SK-N-SH (cell line): Measurements from ENCODE around the gene ZNF445. TPM values are rescaled to one million over a fixed set of nuclear protein-coding genes. Genes with fewer than 3 reads are reported as not detected.

ENCODE experiments used
- CTCF ChIA-PET: fragments of 300-600, 350-600 bp; formaldehyde crosslinking; extraction: SDS; loops from one replicate; lab custom pipeline; 2021; lab: Yijun Ruan, JAX
- POLR2A ChIA-PET: fragments of 350-600 bp; sonication (Branson Sonifier 250); formaldehyde crosslinking; extraction: SDS; loops from one replicate; lab custom pipeline; 2020; ENCODE audit warnings: antibody characterized with exemption, inconsistent platforms; lab: Yijun Ruan, JAX
- DNase-seq: peaks from one replicate; pipeline ENCODE4 v3.0.0; 2012
- H2AFZ ChIP-seq: fragments of 200-600 bp; sonication (generic); 2 replicates; pipeline ENCODE4 v1.8.1; 2016; ENCODE audit warnings: antibody characterized with exemption, mild to moderate bottlenecking, low read depth
- H3F3A ChIP-seq: fragments of 200-600 bp; sonication (generic); replicated peaks from 2 replicates; pipeline ENCODE3; 2016; ENCODE audit warnings: antibody characterized with exemption, mild to moderate bottlenecking; ENCODE audit not compliant: insufficient read depth
- H3K27ac ChIP-seq, 2 experiments: fragments of 200-500 bp in 1 of 2; fragments of 200-600 bp in 1 of 2; sonication (Bioruptor generic) in 1 of 2; sonication (generic), shearing (Covaris generic) in 1 of 2; 2 replicates each; pipeline versions ENCODE4 v1.5.1 to v1.6.1; 2014 to 2016; ENCODE audit warnings: low read depth in 2 of 2, inconsistent platforms in 1 of 2, low read length in 1 of 2, mild to moderate bottlenecking in 1 of 2, mixed read lengths in 1 of 2
- H3K27me3 ChIP-seq: fragments of 200-600 bp; sonication (generic), shearing (Covaris generic); 2 replicates; pipeline ENCODE4 v1.6.1; 2016; ENCODE audit warnings: mixed run types; ENCODE audit not compliant: insufficient read depth
- H3K36me3 ChIP-seq, 2 experiments: fragments of 200-500 bp in 1 of 2; fragments of 200-600 bp in 1 of 2; sonication (Bioruptor generic) in 1 of 2; sonication (generic) in 1 of 2; replicated peaks in 1 of 2; 2 replicates each; pipeline versions ENCODE3 to v1.5.1; 2014 to 2016; ENCODE audit warnings: low read length in 1 of 2, mild to moderate bottlenecking in 1 of 2; ENCODE audit not compliant: insufficient read depth in 2 of 2, control insufficient read depth in 1 of 2
- H3K4me1 ChIP-seq, 2 experiments: fragments of 200-500 bp in 1 of 2; fragments of 200-600 bp in 1 of 2; sonication (Bioruptor generic) in 1 of 2; sonication (generic), shearing (Covaris generic) in 1 of 2; 2 replicates each; pipeline versions ENCODE4 v1.5.1 to v1.6.1; 2014 to 2016; ENCODE audit warnings: low read depth in 1 of 2, low read length in 1 of 2, mixed run types in 1 of 2; ENCODE audit not compliant: insufficient read depth in 2 of 2, control insufficient read depth in 1 of 2
- H3K4me2 ChIP-seq: fragments of 200-600 bp; sonication (generic), shearing (Covaris generic); 2 replicates; pipeline ENCODE4 v1.6.1; 2017; ENCODE audit warnings: mixed run types
- H3K4me3 ChIP-seq, 2 experiments: fragments of 200-500 bp in 1 of 2; fragments of 200-600 bp in 1 of 2; sonication (Bioruptor generic) in 1 of 2; sonication (generic), shearing (Covaris generic) in 1 of 2; 2 replicates each; pipeline versions ENCODE4 v1.5.1 to v1.8.1; 2014 to 2016; ENCODE audit warnings: low read depth in 2 of 2, inconsistent platforms in 1 of 2, low read length in 1 of 2, mild to moderate bottlenecking in 1 of 2, mixed read lengths in 1 of 2, moderate library complexity in 1 of 2
- H3K79me2 ChIP-seq: fragments of 200-600 bp; sonication (generic); 2 replicates; pipeline ENCODE4 v1.8.1; 2017; ENCODE audit warnings: mild to moderate bottlenecking; ENCODE audit not compliant: insufficient read depth
- H3K9ac ChIP-seq: fragments of 200-600 bp; sonication (generic); 2 replicates; pipeline ENCODE4 v1.6.1; 2017; ENCODE audit warnings: mixed run types
- H3K9me2 ChIP-seq: fragments of 200-600 bp; sonication (generic); 2 replicates; pipeline ENCODE4 v1.6.1; 2017; ENCODE audit warnings: mixed run types
- H3K9me3 ChIP-seq: fragments of 200-600 bp; sonication (generic); 2 replicates; pipeline ENCODE4 v1.6.1; 2017; ENCODE audit warnings: mixed run types, mild to moderate bottlenecking, moderate library complexity
- H4K20me1 ChIP-seq: fragments of 200-600 bp; sonication (generic); 2 replicates; pipeline ENCODE4 v1.6.1; 2017; ENCODE audit warnings: mild to moderate bottlenecking, mixed run types; ENCODE audit not compliant: insufficient read depth
- CHD2 ChIP-seq: fragments of 150-350 bp; IDR thresholded peaks from 2 replicates; pipeline ENCODE4 v1.6.1; 2018; ENCODE audit warnings: low read length; ENCODE audit not compliant: partially characterized antibody
- ELF1 ChIP-seq: IDR thresholded peaks from 2 replicates; pipeline ENCODE4 v1.4.0; 2012
- FOSL2 ChIP-seq: IDR thresholded peaks from 2 replicates; pipeline ENCODE4 v1.4.0; 2012; ENCODE audit warnings: low read depth, mild to moderate bottlenecking, moderate library complexity, borderline replicate concordance
- FOXJ3 ChIP-seq: sonication (generic); formaldehyde crosslinking; IDR thresholded peaks from 2 replicates; pipeline ENCODE4 v1.5.1; 2020; ENCODE audit warnings: mild to moderate bottlenecking, missing genetic modification reagents
- FOXM1 ChIP-seq: IDR thresholded peaks from 2 replicates; pipeline ENCODE4 v1.4.0; 2012; ENCODE audit warnings: low read depth, mild to moderate bottlenecking
- GABPA ChIP-seq: IDR thresholded peaks from 2 replicates; pipeline ENCODE4 v1.4.0; 2012; ENCODE audit warnings: low read depth, mild to moderate bottlenecking
- GATA2 ChIP-seq: sonication (generic); formaldehyde crosslinking; IDR thresholded peaks from 2 replicates; pipeline ENCODE4 v1.5.0; 2020; ENCODE audit warnings: mild to moderate bottlenecking, missing genetic modification reagents
- JUND ChIP-seq: IDR thresholded peaks from 2 replicates; pipeline ENCODE4 v1.4.0; 2012
- NRF1 ChIP-seq: IDR thresholded peaks from 2 replicates; pipeline ENCODE4 v1.6.1; 2012; ENCODE audit warnings: low read depth, mild to moderate bottlenecking, low read length
- RAD21 ChIP-seq: IDR thresholded peaks from 2 replicates; pipeline ENCODE4 v1.6.1; 2012; ENCODE audit warnings: mild to moderate bottlenecking, low read length
- RFX5 ChIP-seq: IDR thresholded peaks from 2 replicates; pipeline ENCODE4 v1.6.1; 2012; ENCODE audit warnings: mild to moderate bottlenecking, improper control_type of control experiment, low read length
- RXRA ChIP-seq: IDR thresholded peaks from 2 replicates; pipeline ENCODE4 v1.4.0; 2012; ENCODE audit warnings: low read depth, mild to moderate bottlenecking, borderline replicate concordance
- TAF1 ChIP-seq: IDR thresholded peaks from 2 replicates; pipeline ENCODE4 v1.6.1; 2012; ENCODE audit warnings: low read depth, mild to moderate bottlenecking, low read length, moderate library complexity, borderline replicate concordance
- TCF12 ChIP-seq: IDR thresholded peaks from 2 replicates; pipeline ENCODE4 v1.4.0; 2012
- WGBS: methylation state at CpG from one replicate; pipeline ENCODE4 v1.1.6; 2017; ENCODE audit warnings: low lambda C conversion rate; 5-methylcytosine and 5-hydroxymethylcytosine counted together
- polyA plus RNA-seq, 3 experiments: library from polyadenylated mRNA; depleted of rRNA; stranded (reverse); fragments of >200 nt; gene quantifications; 2 replicates each; pipeline ENCODE4 v1.2.3, GENCODE V29; 2012
- TF ChIP-seq, protein P1 (sequence below): fragments of 200-600 bp; sonication (generic); IDR thresholded peaks from 2 replicates; pipeline ENCODE4 v1.6.1; 2017; ENCODE audit warnings: antibody characterized with exemption, mild to moderate bottlenecking, moderate library complexity
- TF ChIP-seq, protein P2 (sequence below): IDR thresholded peaks from 2 replicates; pipeline ENCODE4 v1.4.0; 2012; ENCODE audit warnings: low read depth, borderline replicate concordance
- TF ChIP-seq, protein P3 (sequence below): IDR thresholded peaks from 2 replicates; pipeline ENCODE4 v1.6.1; 2012; ENCODE audit warnings: mild to moderate bottlenecking, low read depth, low read length, moderate library complexity
- TF ChIP-seq, protein P4 (sequence below): IDR thresholded peaks from 2 replicates; pipeline ENCODE4 v1.4.0; 2012; ENCODE audit warnings: low read depth, borderline replicate concordance
- TF ChIP-seq, protein P5 (sequence below): IDR thresholded peaks from 2 replicates; pipeline ENCODE4; 2012

The ZNF445 gene
- polyA plus RNA-seq, 1 of the 3 experiments (the other 2 are of a cell fraction), result 2.2 TPM

DNA sequence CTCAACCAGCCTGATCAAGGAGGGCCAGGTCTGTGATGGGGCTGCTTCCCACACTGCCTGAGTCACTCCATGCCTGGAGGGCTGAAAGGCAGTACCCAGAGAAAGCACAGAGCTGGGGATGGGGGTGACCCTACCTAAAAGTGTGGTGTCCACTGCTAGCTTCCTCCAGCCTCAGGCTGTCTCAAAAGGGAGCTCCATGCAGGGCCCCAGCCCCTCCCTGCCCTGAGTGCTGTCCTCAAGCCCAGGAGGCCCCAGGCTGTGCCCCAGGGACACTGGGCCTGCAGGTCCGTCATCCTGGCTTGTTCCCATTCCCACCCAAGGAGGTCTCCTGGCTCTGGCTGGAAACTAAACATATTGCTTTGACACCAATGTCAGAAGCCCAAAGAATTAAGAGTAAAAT is 56.8 kb downstream of the ZNF445 start:
- no peaks in the 10 kb centered on the region for H3K27me3 ChIP-seq
- DNase-seq, result no peak
- H3K27ac ChIP-seq, result no peak overlapping the region
- ChIA-PET POLR2A (no interaction called here), CTCF (interaction anchor here (1.1 kb wide), 1 partner anchor 16 kb away, joined by 4 read pairs; no protein-coding TSS in a partner anchor)
- no peak overlapping the region for H3K4me2 ChIP-seq
- H4K20me1 ChIP-seq, result no peaks in the 10 kb centered on the region
- no peaks in the 10 kb centered on the region for H3F3A ChIP-seq
- no peak overlapping the region for H3K9ac ChIP-seq
- TF ChIP-seq FOXJ3 (CRISPR knock-in tag), result no peak
- TF ChIP-seq, protein P1, sequence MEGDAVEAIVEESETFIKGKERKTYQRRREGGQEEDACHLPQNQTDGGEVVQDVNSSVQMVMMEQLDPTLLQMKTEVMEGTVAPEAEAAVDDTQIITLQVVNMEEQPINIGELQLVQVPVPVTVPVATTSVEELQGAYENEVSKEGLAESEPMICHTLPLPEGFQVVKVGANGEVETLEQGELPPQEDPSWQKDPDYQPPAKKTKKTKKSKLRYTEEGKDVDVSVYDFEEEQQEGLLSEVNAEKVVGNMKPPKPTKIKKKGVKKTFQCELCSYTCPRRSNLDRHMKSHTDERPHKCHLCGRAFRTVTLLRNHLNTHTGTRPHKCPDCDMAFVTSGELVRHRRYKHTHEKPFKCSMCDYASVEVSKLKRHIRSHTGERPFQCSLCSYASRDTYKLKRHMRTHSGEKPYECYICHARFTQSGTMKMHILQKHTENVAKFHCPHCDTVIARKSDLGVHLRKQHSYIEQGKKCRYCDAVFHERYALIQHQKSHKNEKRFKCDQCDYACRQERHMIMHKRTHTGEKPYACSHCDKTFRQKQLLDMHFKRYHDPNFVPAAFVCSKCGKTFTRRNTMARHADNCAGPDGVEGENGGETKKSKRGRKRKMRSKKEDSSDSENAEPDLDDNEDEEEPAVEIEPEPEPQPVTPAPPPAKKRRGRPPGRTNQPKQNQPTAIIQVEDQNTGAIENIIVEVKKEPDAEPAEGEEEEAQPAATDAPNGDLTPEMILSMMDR, result no peak
- no peaks in the 10 kb centered on the region for H3K9me2 ChIP-seq
- H3K4me1 ChIP-seq, result no peaks in the 10 kb centered on the region
- 67% methylated on average over 1 of the region's 1 CpG for whole genome bisulfite sequencing
- no peak overlapping the region for H2AFZ ChIP-seq
- H3K4me3 ChIP-seq, result no peak overlapping the region
- no peaks in the 10 kb centered on the region for H3K36me3 ChIP-seq
- no peaks in the 10 kb centered on the region for H3K79me2 ChIP-seq
- no peaks in the 10 kb centered on the region for H3K9me3 ChIP-seq

DNA sequence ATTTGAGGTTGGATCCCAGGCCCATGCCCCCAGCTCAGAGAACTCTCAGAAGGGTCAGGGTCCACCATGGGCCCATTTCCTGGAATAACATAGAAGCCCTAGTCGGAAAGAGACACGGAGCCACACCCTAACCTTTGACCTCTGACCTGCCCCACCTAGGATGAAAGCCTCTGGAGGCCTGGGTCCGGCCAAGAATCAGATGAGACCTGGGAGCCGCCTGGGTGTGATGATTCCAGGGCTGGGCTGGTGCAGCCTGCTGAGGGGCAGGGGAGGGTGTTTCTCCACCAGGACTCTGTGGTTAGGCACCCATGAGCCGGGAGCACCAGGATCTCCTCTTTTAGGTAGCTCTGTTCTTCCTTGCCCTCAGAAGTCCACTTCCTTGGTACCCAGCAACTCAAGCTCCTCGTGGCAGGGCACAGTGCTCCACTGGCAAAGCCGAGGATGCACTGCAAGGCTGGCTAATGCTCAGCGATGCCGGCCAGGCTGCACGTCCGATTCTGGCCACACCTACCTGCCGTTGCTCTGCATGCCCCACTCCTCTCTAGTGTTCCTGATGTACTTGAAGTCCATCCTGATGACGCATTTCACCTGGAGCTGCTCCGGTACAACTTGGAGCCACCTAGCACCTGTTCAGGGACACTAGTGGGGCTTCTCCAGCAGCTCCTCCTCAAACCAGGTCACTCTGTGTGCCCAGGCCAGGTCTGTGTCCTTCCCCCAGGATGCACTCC is 57.4 kb downstream of the ZNF445 start:
- H3K79me2 ChIP-seq, result no peaks in the 10 kb centered on the region
- no peak for DNase-seq
- no peaks in the 10 kb centered on the region for H3K9me2 ChIP-seq
- WGBS, result 72% methylated on average over 11 of the region's 14 CpGs
- no peaks in the 10 kb centered on the region for H3F3A ChIP-seq
- no peak overlapping the region for H2AFZ ChIP-seq
- H3K36me3 ChIP-seq, result no peaks in the 10 kb centered on the region
- ChIA-PET POLR2A (no interaction called here), CTCF (interaction anchor here (1.1 kb wide), 1 partner anchor 15 kb away, joined by 4 read pairs; no protein-coding TSS in a partner anchor)
- H3K4me3 ChIP-seq, result no peak overlapping the region
- H3K4me2 ChIP-seq, result no peak overlapping the region
- no peaks in the 10 kb centered on the region for H4K20me1 ChIP-seq
- no peaks in the 10 kb centered on the region for H3K27me3 ChIP-seq
- no peak overlapping the region for H3K9ac ChIP-seq
- no peaks in the 10 kb centered on the region for H3K9me3 ChIP-seq
- H3K4me1 ChIP-seq, result peaks cover 0 to 1% of the 10 kb centered on the region in 2 experiments; a peak in 1 of 4 replicates
- no peak overlapping the region for H3K27ac ChIP-seq
- TF ChIP-seq JUND (no peak), RAD21 (no peak), TCF12 (no peak), NRF1 (no peak), FOSL2 (no peak), CHD2 (no peak), TAF1 (no peak), GATA2 (CRISPR knock-in tag) (no peak), RFX5 (no peak), FOXJ3 (CRISPR knock-in tag) (no peak), GABPA (no peak), ELF1 (no peak), FOXM1 (no peak), RXRA (no peak)
- TF ChIP-seq, protein P2, sequence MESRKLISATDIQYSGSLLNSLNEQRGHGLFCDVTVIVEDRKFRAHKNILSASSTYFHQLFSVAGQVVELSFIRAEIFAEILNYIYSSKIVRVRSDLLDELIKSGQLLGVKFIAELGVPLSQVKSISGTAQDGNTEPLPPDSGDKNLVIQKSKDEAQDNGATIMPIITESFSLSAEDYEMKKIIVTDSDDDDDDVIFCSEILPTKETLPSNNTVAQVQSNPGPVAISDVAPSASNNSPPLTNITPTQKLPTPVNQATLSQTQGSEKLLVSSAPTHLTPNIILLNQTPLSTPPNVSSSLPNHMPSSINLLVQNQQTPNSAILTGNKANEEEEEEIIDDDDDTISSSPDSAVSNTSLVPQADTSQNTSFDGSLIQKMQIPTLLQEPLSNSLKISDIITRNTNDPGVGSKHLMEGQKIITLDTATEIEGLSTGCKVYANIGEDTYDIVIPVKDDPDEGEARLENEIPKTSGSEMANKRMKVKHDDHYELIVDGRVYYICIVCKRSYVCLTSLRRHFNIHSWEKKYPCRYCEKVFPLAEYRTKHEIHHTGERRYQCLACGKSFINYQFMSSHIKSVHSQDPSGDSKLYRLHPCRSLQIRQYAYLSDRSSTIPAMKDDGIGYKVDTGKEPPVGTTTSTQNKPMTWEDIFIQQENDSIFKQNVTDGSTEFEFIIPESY, result no peak
- TF ChIP-seq, protein P3, sequence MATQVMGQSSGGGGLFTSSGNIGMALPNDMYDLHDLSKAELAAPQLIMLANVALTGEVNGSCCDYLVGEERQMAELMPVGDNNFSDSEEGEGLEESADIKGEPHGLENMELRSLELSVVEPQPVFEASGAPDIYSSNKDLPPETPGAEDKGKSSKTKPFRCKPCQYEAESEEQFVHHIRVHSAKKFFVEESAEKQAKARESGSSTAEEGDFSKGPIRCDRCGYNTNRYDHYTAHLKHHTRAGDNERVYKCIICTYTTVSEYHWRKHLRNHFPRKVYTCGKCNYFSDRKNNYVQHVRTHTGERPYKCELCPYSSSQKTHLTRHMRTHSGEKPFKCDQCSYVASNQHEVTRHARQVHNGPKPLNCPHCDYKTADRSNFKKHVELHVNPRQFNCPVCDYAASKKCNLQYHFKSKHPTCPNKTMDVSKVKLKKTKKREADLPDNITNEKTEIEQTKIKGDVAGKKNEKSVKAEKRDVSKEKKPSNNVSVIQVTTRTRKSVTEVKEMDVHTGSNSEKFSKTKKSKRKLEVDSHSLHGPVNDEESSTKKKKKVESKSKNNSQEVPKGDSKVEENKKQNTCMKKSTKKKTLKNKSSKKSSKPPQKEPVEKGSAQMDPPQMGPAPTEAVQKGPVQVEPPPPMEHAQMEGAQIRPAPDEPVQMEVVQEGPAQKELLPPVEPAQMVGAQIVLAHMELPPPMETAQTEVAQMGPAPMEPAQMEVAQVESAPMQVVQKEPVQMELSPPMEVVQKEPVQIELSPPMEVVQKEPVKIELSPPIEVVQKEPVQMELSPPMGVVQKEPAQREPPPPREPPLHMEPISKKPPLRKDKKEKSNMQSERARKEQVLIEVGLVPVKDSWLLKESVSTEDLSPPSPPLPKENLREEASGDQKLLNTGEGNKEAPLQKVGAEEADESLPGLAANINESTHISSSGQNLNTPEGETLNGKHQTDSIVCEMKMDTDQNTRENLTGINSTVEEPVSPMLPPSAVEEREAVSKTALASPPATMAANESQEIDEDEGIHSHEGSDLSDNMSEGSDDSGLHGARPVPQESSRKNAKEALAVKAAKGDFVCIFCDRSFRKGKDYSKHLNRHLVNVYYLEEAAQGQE, result no peak
- TF ChIP-seq, protein P4, sequence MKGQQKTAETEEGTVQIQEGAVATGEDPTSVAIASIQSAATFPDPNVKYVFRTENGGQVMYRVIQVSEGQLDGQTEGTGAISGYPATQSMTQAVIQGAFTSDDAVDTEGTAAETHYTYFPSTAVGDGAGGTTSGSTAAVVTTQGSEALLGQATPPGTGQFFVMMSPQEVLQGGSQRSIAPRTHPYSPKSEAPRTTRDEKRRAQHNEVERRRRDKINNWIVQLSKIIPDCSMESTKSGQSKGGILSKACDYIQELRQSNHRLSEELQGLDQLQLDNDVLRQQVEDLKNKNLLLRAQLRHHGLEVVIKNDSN, result no peak
- TF ChIP-seq, protein P5, sequence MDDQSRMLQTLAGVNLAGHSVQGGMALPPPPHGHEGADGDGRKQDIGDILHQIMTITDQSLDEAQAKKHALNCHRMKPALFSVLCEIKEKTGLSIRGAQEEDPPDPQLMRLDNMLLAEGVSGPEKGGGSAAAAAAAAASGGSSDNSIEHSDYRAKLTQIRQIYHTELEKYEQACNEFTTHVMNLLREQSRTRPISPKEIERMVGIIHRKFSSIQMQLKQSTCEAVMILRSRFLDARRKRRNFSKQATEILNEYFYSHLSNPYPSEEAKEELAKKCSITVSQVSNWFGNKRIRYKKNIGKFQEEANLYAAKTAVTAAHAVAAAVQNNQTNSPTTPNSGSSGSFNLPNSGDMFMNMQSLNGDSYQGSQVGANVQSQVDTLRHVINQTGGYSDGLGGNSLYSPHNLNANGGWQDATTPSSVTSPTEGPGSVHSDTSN, result no peak
